Neuronal stem cell (in vitro differentiated cells): Measurements from ENCODE around the gene RIPOR3.

Source experiments
- DNase-seq: peaks from one replicate; pipeline ENCODE4 v3.0.0-alpha.2; 2013; ENCODE audit warnings: low spot score
- H2AFZ ChIP-seq: one replicate; pipeline ENCODE4 v1.6.1; 2013; ENCODE audit warnings: mild to moderate bottlenecking, low read length, inconsistent platforms
- H2AK5ac ChIP-seq: 2 replicates; pipeline ENCODE4 v1.6.1; 2013; ENCODE audit warnings: low read depth, mild to moderate bottlenecking, inconsistent platforms, low read length, moderate library complexity, mixed read lengths
- H2BK120ac ChIP-seq: 2 replicates; pipeline ENCODE4 v1.6.1; 2013; ENCODE audit warnings: low read depth, mild to moderate bottlenecking, inconsistent platforms, low read length, moderate library complexity, mixed read lengths
- H2BK12ac ChIP-seq: one replicate; pipeline ENCODE4 v1.6.1; 2013; ENCODE audit warnings: low read length, inconsistent platforms
- H2BK15ac ChIP-seq: 2 replicates; pipeline ENCODE4 v1.6.1; 2013; ENCODE audit warnings: mild to moderate bottlenecking, low read length, inconsistent platforms, mixed read lengths
- H2BK5ac ChIP-seq: one replicate; pipeline ENCODE4 v1.6.1; 2013; ENCODE audit warnings: inconsistent platforms, mild to moderate bottlenecking, low read length, moderate library complexity
- H3K14ac ChIP-seq: one replicate; pipeline ENCODE4 v1.6.1; 2013; ENCODE audit warnings: low read length, inconsistent platforms
- H3K18ac ChIP-seq: 2 replicates; pipeline ENCODE4 v1.6.1; 2013; ENCODE audit warnings: low read length, inconsistent platforms
- H3K23ac ChIP-seq: 2 replicates; pipeline ENCODE4 v1.6.1; 2013; ENCODE audit warnings: low read depth, mild to moderate bottlenecking, mixed read lengths, low read length, inconsistent platforms; ENCODE audit not compliant: poor library complexity
- H3K27ac ChIP-seq: replicated peaks from 3 replicates; pipeline ENCODE4 v1.5.1; 2013; ENCODE audit warnings: low read length, inconsistent platforms
- H3K27me3 ChIP-seq, 3 experiments: 2 replicates each; pipeline ENCODE4 v1.6.1; 2013; ENCODE audit warnings: low read length in 3 of 3, mild to moderate bottlenecking in 2 of 3, inconsistent platforms in 1 of 3, low read depth in 1 of 3, mixed read lengths in 1 of 3, moderate library complexity in 1 of 3; ENCODE audit not compliant: control insufficient read depth in 3 of 3, insufficient read depth in 3 of 3
- H3K36me3 ChIP-seq, 2 donors: replicated peaks in 1 of 2; 2 replicates each; pipeline ENCODE4 v1.6.1; 2013; ENCODE audit warnings: low read length in 2 of 2; ENCODE audit not compliant: control insufficient read depth in 2 of 2, insufficient read depth in 2 of 2
- H3K4ac ChIP-seq: 2 replicates; pipeline ENCODE4 v1.6.1; 2013; ENCODE audit warnings: inconsistent platforms, mild to moderate bottlenecking, low read length, moderate library complexity
- H3K4me1 ChIP-seq, 2 donors: 1 replicate in 1 of 2; 2 replicates in 1 of 2; pipeline ENCODE4 v1.6.1; 2013; ENCODE audit warnings: low read length in 2 of 2, low read depth in 1 of 2; ENCODE audit not compliant: control insufficient read depth in 2 of 2, insufficient read depth in 1 of 2
- H3K4me2 ChIP-seq: one replicate; pipeline ENCODE4 v1.6.1; 2013; ENCODE audit warnings: mild to moderate bottlenecking, low read length, inconsistent platforms; ENCODE audit not compliant: insufficient read depth, poor library complexity, severe bottlenecking
- H3K4me3 ChIP-seq, 2 donors: 2 replicates each; pipeline ENCODE4 v1.5.1; 2013; ENCODE audit warnings: low read length in 2 of 2, mild to moderate bottlenecking in 2 of 2, inconsistent platforms in 1 of 2, moderate library complexity in 1 of 2
- H3K79me1 ChIP-seq: one replicate; pipeline ENCODE4 v1.6.1; 2013; ENCODE audit warnings: low read depth, mild to moderate bottlenecking, inconsistent platforms, low read length, moderate library complexity
- H3K9ac ChIP-seq: one replicate; pipeline ENCODE4 v1.6.1; 2013; ENCODE audit warnings: mild to moderate bottlenecking, low read depth, low read length, inconsistent platforms; ENCODE audit not compliant: poor library complexity
- H3K9me3 ChIP-seq, 2 donors: replicated peaks in 1 of 2; 2 replicates each; pipeline versions ENCODE3 to v1.6.1; 2013; ENCODE audit warnings: low read length in 2 of 2, mild to moderate bottlenecking in 2 of 2, inconsistent platforms in 1 of 2, low read depth in 1 of 2, mixed read lengths in 1 of 2, moderate library complexity in 1 of 2; ENCODE audit not compliant: control insufficient read depth in 2 of 2, insufficient read depth in 1 of 2
- H4K8ac ChIP-seq: one replicate; pipeline ENCODE4 v1.6.1; 2013; ENCODE audit warnings: low read depth, mild to moderate bottlenecking, inconsistent platforms, low read length, moderate library complexity
- H4K91ac ChIP-seq: one replicate; pipeline ENCODE4 v1.6.1; 2013; ENCODE audit warnings: low read length, low read depth, mild to moderate bottlenecking, inconsistent platforms; ENCODE audit not compliant: poor library complexity
- WGBS, 2 donors: extraction: QIAGEN DNeasy Blood & Tissue Kit; methylation state at CpG; one replicate each; pipeline ENCODE4 v1.1.7; 2013; ENCODE audit warnings: missing lambda C conversion rate in 2 of 2, mixed read lengths in 1 of 2; ENCODE audit not compliant: insufficient read length in 2 of 2, insufficient replicate concordance in 1 of 2; ENCODE audit errors: extremely low coverage in 2 of 2; 5-methylcytosine and 5-hydroxymethylcytosine counted together

Gene RIPOR3

DNA sequence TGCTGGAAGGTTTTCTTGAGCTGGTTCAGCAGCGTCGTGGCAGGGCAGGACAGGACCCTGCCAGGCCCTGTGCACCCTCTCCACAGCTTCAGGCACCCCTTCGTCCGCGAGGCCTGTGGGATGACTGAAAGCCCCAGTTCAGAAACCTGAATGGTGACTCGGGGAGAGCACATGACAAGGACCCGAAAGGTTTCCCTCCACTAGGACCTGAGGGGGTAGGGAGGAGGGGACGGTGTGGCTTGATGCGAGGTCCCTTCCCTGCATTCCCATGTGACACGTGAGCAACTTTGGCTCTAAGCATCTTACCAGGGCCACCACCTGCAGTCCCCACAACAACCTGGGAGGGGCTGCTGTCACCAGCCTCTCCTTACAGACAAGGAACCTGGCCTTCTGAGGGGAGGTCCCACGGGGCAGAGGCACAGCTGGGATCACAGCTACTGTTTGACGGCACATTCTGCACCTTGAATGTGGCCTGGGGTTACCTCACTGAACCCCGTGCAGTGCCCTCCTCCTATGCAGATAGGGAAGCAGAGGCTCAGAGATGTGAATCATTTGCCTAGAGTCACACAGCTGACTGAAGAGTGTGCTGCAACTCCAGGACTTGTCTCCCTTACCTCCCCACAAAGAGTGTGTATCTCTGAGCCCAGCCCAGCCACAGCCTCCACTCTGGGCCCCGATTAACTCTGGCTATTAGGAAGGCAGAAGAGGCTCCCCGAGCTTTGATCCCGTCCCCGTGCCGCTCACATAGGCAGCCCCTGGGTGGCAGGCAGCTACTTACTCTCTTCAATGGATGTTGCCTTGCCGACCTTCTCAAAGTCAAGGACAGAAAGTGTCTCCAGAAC lies 96.5 kb downstream of the RIPOR3 start:
- no peak overlapping the region for H4K91ac ChIP-seq
- no peak overlapping the region for H4K8ac ChIP-seq
- H3K4me3 ChIP-seq = no peak overlapping the region
- H3K4me1 ChIP-seq = peaks cover 9 to 17% of the 10 kb centered on the region in 2 donors
- H3K14ac ChIP-seq = no peak overlapping the region
- no peak overlapping the region for H2BK15ac ChIP-seq
- no peak overlapping the region for H2BK120ac ChIP-seq
- H2BK12ac ChIP-seq = no peak overlapping the region
- H3K4ac ChIP-seq = no peak overlapping the region
- H2AK5ac ChIP-seq = peak overlapping the region; percentile 59
- H3K79me1 ChIP-seq = no peaks in the 10 kb centered on the region
- H3K18ac ChIP-seq = peak overlapping the region; percentile 6
- no peak overlapping the region for H3K27ac ChIP-seq
- H2BK5ac ChIP-seq = no peak overlapping the region
- no peak overlapping the region for H2AFZ ChIP-seq
- no peak overlapping the region for H3K9ac ChIP-seq
- H3K27me3 ChIP-seq = no peaks in the 10 kb centered on the region
- no peaks in the 10 kb centered on the region for H3K9me3 ChIP-seq
- no peak overlapping the region for H3K4me2 ChIP-seq
- peaks cover 2 to 3% of the 10 kb centered on the region in 2 donors for H3K36me3 ChIP-seq
- WGBS, 2 donors = no CpG with 5 or more reads among the region's 19 CpGs
- no peak for DNase-seq
- H3K23ac ChIP-seq = no peak overlapping the region

DNA sequence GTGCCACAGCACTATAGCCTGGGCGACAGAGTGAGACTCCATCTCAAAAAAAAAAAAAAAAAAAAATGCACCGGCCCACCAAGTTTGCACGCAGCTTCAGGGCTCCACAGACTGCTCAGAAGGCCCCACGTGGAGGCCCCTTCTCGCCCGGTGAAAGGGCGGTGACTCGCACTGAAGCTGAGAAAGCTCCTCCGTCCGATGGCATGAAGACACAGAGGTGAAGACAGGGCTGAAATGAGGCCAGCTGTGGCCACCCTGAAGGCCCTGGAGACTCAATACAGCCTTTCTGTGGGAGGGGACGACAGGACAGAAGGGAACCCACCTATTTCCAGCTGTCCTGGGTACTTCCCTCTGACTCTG lies 97.1 kb downstream of the RIPOR3 start:
- Histone ChIP-seq H2BK12ac (no peak overlapping the region), H3K4me3 (no peak overlapping the region), H3K9ac (no peak overlapping the region), H2AFZ (no peak overlapping the region), H2BK15ac (no peak overlapping the region), H3K4me1 (peaks cover 9 to 17% of the 10 kb centered on the region in 2 donors), H3K18ac (peak overlapping the region; percentile 6), H3K27ac (no peak overlapping the region), H3K4ac (no peak overlapping the region), H3K23ac (no peak overlapping the region), H2AK5ac (no peak overlapping the region), H3K36me3 (peaks cover 2 to 7% of the 10 kb centered on the region in 2 donors), H2BK120ac (no peak overlapping the region), H3K4me2 (no peak overlapping the region), H3K27me3 (no peaks in the 10 kb centered on the region), H3K14ac (no peak overlapping the region), H2BK5ac (no peak overlapping the region), H4K91ac (no peak overlapping the region), H3K9me3 (no peaks in the 10 kb centered on the region), H3K79me1 (no peaks in the 10 kb centered on the region), H4K8ac (no peak overlapping the region)
- no CpG with 5 or more reads among the region's 11 CpGs for WGBS, 2 donors
- DNase-seq = no peak

- no peaks in the 10 kb centered on the region for H3K9me3 ChIP-seq
- H3K14ac ChIP-seq = no peak overlapping the region
- H3K4me1 ChIP-seq = peaks cover 9 to 17% of the 10 kb centered on the region in 2 donors
- H3K18ac ChIP-seq = peak overlapping the region; percentile 44
- H2BK12ac ChIP-seq = no peak overlapping the region
- no peak overlapping the region for H3K27ac ChIP-seq
- H3K36me3 ChIP-seq = peaks cover 3 to 12% of the 10 kb centered on the region in 2 donors
- no peaks in the 10 kb centered on the region for H3K27me3 ChIP-seq
- DNase-seq = no peak
- H2BK5ac ChIP-seq = peak overlapping the region; percentile 35
- H4K91ac ChIP-seq = no peak overlapping the region
- H3K4me3 ChIP-seq = no peak overlapping the region
- H3K4ac ChIP-seq = no peak overlapping the region
- H3K79me1 ChIP-seq = no peaks in the 10 kb centered on the region
- H4K8ac ChIP-seq = no peak overlapping the region
- H2BK120ac ChIP-seq = no peak overlapping the region
- WGBS, 2 donors = no CpG with 5 or more reads among the region's 9 CpGs
- H2BK15ac ChIP-seq = no peak overlapping the region
- no peak overlapping the region for H3K9ac ChIP-seq
- H3K23ac ChIP-seq = no peak overlapping the region
- no peak overlapping the region for H2AFZ ChIP-seq
- H2AK5ac ChIP-seq = no peak overlapping the region
- H3K4me2 ChIP-seq = no peak overlapping the region
These were observed 98.4 kb downstream of the RIPOR3 start for GRCh38 chr20:50593005-50593335.

DNA sequence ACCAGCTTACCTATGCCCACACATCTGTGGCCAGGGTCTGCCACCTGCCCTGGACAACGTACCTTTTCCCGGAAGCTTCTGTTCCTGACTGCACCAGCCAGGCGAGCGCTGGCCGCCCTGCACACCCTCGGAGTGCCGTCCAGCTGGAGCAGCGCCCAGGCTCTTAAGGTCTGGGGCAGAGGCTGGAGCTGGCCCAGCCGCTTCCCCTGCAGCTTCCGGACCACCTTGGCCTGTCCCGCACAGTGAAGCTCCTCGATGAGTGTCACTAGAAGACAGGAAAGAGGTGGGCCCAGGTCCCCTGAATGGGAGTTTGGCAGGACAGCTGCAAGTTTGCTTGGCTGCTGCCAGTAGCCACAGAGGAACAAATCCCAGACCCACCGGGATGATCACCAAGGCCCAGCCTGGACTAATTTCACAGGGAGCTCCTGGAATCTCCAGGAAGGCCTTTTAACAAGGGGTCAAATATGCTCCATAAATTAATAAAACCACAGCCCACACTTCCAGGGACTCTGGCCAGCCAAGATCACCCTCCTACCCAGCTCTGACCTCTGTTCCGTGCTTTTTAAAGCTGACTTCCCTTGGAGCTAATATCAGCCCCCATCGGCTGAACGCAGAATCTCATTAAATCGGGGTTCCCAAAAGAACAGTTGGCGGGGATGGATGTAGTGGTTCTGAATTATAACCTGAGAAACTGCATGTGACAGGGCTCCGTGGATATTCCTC lies 98.9 kb downstream of the RIPOR3 start:
- no CpG with 5 or more reads among the region's 19 CpGs for WGBS, 2 donors
- Histone ChIP-seq H3K36me3 (peaks cover 3 to 17% of the 10 kb centered on the region in 2 donors), H3K27me3 (no peaks in the 10 kb centered on the region), H2AFZ (no peak overlapping the region), H3K14ac (no peak overlapping the region), H2AK5ac (no peak overlapping the region), H4K8ac (no peak overlapping the region), H2BK15ac (no peak overlapping the region), H3K4me1 (peaks cover 9 to 17% of the 10 kb centered on the region in 2 donors), H2BK120ac (no peak overlapping the region), H3K9ac (no peak overlapping the region), H3K4ac (no peak overlapping the region), H3K4me2 (no peak overlapping the region), H2BK12ac (no peak overlapping the region), H3K27ac (no peak overlapping the region), H3K9me3 (no peaks in the 10 kb centered on the region), H3K79me1 (no peaks in the 10 kb centered on the region), H3K23ac (peak overlapping the region; percentile 46), H4K91ac (no peak overlapping the region), H3K18ac (no peak overlapping the region), H2BK5ac (peak overlapping the region; percentile 35), H3K4me3 (no peak overlapping the region)
- no peak for DNase-seq
